Natural killer cell treated with Interleukin-12 subunit alpha and Interleukin-12 subunit beta and Interleukin-15 and Interleukin-18, amount 100 ng/mL, for 72 hours (primary cell): ENCODE results near the gene IL24. TPM values are rescaled to one million over a fixed set of nuclear protein-coding genes. Genes with fewer than 3 reads are reported as not detected.

ENCODE experiments used
- ATAC-seq, 2 donors: fragments of 150-1000 bp; cut with Tn5 transposase in 1 of 2; sonication (Bioruptor Pico), chemical (Tn5 transposase) in 1 of 2; 2 replicates each; pipeline ENCODE4 v1.10.0; 2021
- DNase-seq: peaks from one replicate; pipeline ENCODE4 v3.0.0; 2022; ENCODE audit warnings: low spot score
- H3K27ac Mint-ChIP-seq, 2 donors: 1 replicate in 1 of 2; 2 replicates in 1 of 2; pipeline ENCODE4 v1.8.0; 2022; ENCODE audit warnings: mixed read lengths in 2 of 2, mild to moderate bottlenecking in 1 of 2, moderate library complexity in 1 of 2
- H3K27me3 Mint-ChIP-seq, 2 donors: 1 replicate in 1 of 2; 2 replicates in 1 of 2; pipeline ENCODE4 v1.8.0; 2022; ENCODE audit warnings: mixed read lengths in 2 of 2
- H3K36me3 Mint-ChIP-seq: one replicate; pipeline ENCODE4 v1.8.0; 2022; ENCODE audit warnings: mixed read lengths
- H3K4me1 Mint-ChIP-seq, 2 donors: 1 replicate in 1 of 2; 2 replicates in 1 of 2; pipeline ENCODE4 v1.8.0; 2022; ENCODE audit warnings: low read depth in 2 of 2, mixed read lengths in 2 of 2, mild to moderate bottlenecking in 1 of 2
- H3K4me3 Mint-ChIP-seq: one replicate; pipeline ENCODE4 v1.8.0; 2022; ENCODE audit warnings: mixed read lengths
- H3K9me3 Mint-ChIP-seq: 2 replicates; pipeline ENCODE4 v1.8.0; 2022; ENCODE audit warnings: mixed read lengths
- total RNA-seq, 2 donors: library from RNA; stranded (reverse); gene quantifications; one replicate each; pipeline ENCODE4 v1.2.3, GENCODE V29; 2022

IL24 gene
- total RNA-seq, 2 donors from 2014 or later, result not detected

- no peak for ATAC-seq
- H3K9me3 Mint-ChIP-seq, result no peaks in the 10 kb centered on the region
- H3K36me3 Mint-ChIP-seq, result no peaks in the 10 kb centered on the region
- H3K4me1 Mint-ChIP-seq, result peaks cover 24 to 29% of the 10 kb centered on the region in 2 donors
- DNase-seq, result no peak
- no peak overlapping the region for H3K27ac Mint-ChIP-seq
- H3K27me3 Mint-ChIP-seq, result peaks cover 0 to 9% of the 10 kb centered on the region in 2 donors
- H3K4me3 Mint-ChIP-seq, result no peak overlapping the region
Observed at GRCh38 chr1:206949641-206950040, 52.4 kb downstream of the IL24 start.

GRCh38 chr1:206951318-206952100, 54.3 kb downstream of the IL24 start:
- H3K9me3 Mint-ChIP-seq, result no peaks in the 10 kb centered on the region
- H3K27me3 Mint-ChIP-seq, result peaks cover 0 to 9% of the 10 kb centered on the region in 2 donors
- no peak for ATAC-seq
- peaks cover 17 to 33% of the 10 kb centered on the region in 2 donors for H3K4me1 Mint-ChIP-seq
- H3K4me3 Mint-ChIP-seq, result no peak overlapping the region
- no peak for DNase-seq
- H3K36me3 Mint-ChIP-seq, result no peaks in the 10 kb centered on the region
- H3K27ac Mint-ChIP-seq, result no peak overlapping the region

- no peak for ATAC-seq
- H3K4me1 Mint-ChIP-seq, result peaks cover 11 to 27% of the 10 kb centered on the region in 2 donors
- H3K27me3 Mint-ChIP-seq, result peaks cover 0 to 7% of the 10 kb centered on the region in 2 donors
- no peak overlapping the region for H3K4me3 Mint-ChIP-seq
- H3K36me3 Mint-ChIP-seq, result no peaks in the 10 kb centered on the region
- H3K27ac Mint-ChIP-seq, result no peak overlapping the region
- no peaks in the 10 kb centered on the region for H3K9me3 Mint-ChIP-seq
- no peak for DNase-seq
Observed at GRCh38 chr1:206952171-206952570, 54.9 kb downstream of the IL24 start.

- H3K4me3 Mint-ChIP-seq, result no peak overlapping the region
Observed at GRCh38 chr1:206953126-206953525, 55.9 kb downstream of the IL24 start.

GRCh38 chr1:206953626-206954025, 56.4 kb downstream of the IL24 start:
- no peak overlapping the region for H3K27ac Mint-ChIP-seq
- H3K36me3 Mint-ChIP-seq, result no peaks in the 10 kb centered on the region
- peaks cover 7 to 17% of the 10 kb centered on the region in 2 donors for H3K4me1 Mint-ChIP-seq
- ATAC-seq (no peak), DNase-seq (no peak)
- H3K27me3 Mint-ChIP-seq, result peaks cover 0 to 7% of the 10 kb centered on the region in 2 donors
- H3K4me3 Mint-ChIP-seq, result no peak overlapping the region
- no peaks in the 10 kb centered on the region for H3K9me3 Mint-ChIP-seq

More at GRCh38 chr1:206953126-206953525, 55.9 kb downstream of the IL24 start:
- H3K36me3 Mint-ChIP-seq, result no peaks in the 10 kb centered on the region
- peaks cover 0 to 7% of the 10 kb centered on the region in 2 donors for H3K27me3 Mint-ChIP-seq
- no peaks in the 10 kb centered on the region for H3K9me3 Mint-ChIP-seq
- H3K27ac Mint-ChIP-seq, result no peak overlapping the region
- peaks cover 7 to 17% of the 10 kb centered on the region in 2 donors for H3K4me1 Mint-ChIP-seq
- DNase-seq (no peak), ATAC-seq (no peak)

Other genes with a start within 250 kb of the IL24 start
- 100 to 1,000 TPM; 104 to 115 TPM for gene MAPKAPK2, start 212.5 kb upstream of the IL24 start, total RNA-seq
- gene IL19, start 126.7 kb upstream of the IL24 start, total RNA-seq, result not detected
- under 1 TPM in 1 of 2 donors, not detected in 1; 0.95 TPM for gene IL10, start 124.9 kb upstream of the IL24 start, total RNA-seq
- not detected for gene IL20, start 31.8 kb upstream of the IL24 start, total RNA-seq
- 1 to 10 TPM; 4.1 to 6.8 TPM for gene FCMR, start 24.5 kb downstream of the IL24 start, total RNA-seq
- gene PIGR, start 49.0 kb downstream of the IL24 start, total RNA-seq, result under 1 TPM in 1 of 2 donors, not detected in 1; 0.08 TPM
- not detected for gene FCAMR, start 73.0 kb downstream of the IL24 start, total RNA-seq
- gene C1orf116, start 135.3 kb downstream of the IL24 start, total RNA-seq, result not detected
- gene YOD1, start 153.8 kb downstream of the IL24 start, total RNA-seq, result 10 to 100 TPM in 1 of 2 donors, 1 to 10 TPM in 1; 8.1 to 10.5 TPM
- 1 to 10 TPM; 1.3 to 2.7 TPM for gene PFKFB2, start 155.8 kb downstream of the IL24 start, total RNA-seq
- gene C4BPB, start 191.4 kb downstream of the IL24 start, total RNA-seq, result under 1 TPM in 1 of 2 donors, not detected in 1; 0.38 TPM
- gene C4BPA, start 206.8 kb downstream of the IL24 start, total RNA-seq, result not detected